Endodermal cell (in vitro differentiated cells): ENCODE results near the gene TEX54. TPM values are rescaled to one million over a fixed set of nuclear protein-coding genes. Genes with fewer than 3 reads are reported as not detected.
A peak's percentile ranks its signal among the peaks of the same experiment; 100 is the strongest.

Experiments
- DNase-seq: peaks from one replicate; pipeline ENCODE4 v3.0.0-alpha.2; 2017
- H3K27ac ChIP-seq: 2 replicates; pipeline ENCODE4 v1.5.1; 2013; ENCODE audit warnings: mild to moderate bottlenecking, low read depth, low read length, moderate library complexity
- H3K27me3 ChIP-seq: 2 replicates; pipeline ENCODE4 v1.6.1; 2013; ENCODE audit warnings: mild to moderate bottlenecking, low read length, moderate library complexity; ENCODE audit not compliant: insufficient read depth, control insufficient read depth, poor library complexity, severe bottlenecking
- H3K36me3 ChIP-seq: 2 replicates; pipeline ENCODE4 v1.7.0; 2013; ENCODE audit warnings: mild to moderate bottlenecking, low read length, moderate library complexity; ENCODE audit not compliant: control insufficient read depth, insufficient read depth
- H3K4me1 ChIP-seq: one replicate; pipeline ENCODE4 v1.7.0; 2013; ENCODE audit warnings: low read length; ENCODE audit not compliant: control insufficient read depth, insufficient read depth
- H3K4me3 ChIP-seq: 2 replicates; pipeline ENCODE4 v1.5.1; 2013; ENCODE audit warnings: mild to moderate bottlenecking, low read length, moderate library complexity
- H3K9ac ChIP-seq: 2 replicates; pipeline ENCODE4 v1.6.1; 2013; ENCODE audit warnings: mild to moderate bottlenecking, low read length, moderate library complexity; ENCODE audit not compliant: poor library complexity, severe bottlenecking; ENCODE audit errors: extremely low read depth
- H3K9me3 ChIP-seq: 2 replicates; pipeline ENCODE4 v1.6.1; 2013; ENCODE audit warnings: mild to moderate bottlenecking, low read length, moderate library complexity; ENCODE audit not compliant: control insufficient read depth
- H3K27ac Mint-ChIP-seq: 2 replicates; pipeline ENCODE4 v1.8.0; 2020; ENCODE audit warnings: mixed read lengths
- H3K27me3 Mint-ChIP-seq: 2 replicates; pipeline ENCODE4 v1.8.0; 2021; ENCODE audit warnings: mild to moderate bottlenecking, mixed read lengths; ENCODE audit not compliant: insufficient read depth
- H3K36me3 Mint-ChIP-seq: 2 replicates; pipeline ENCODE4 v1.8.0; 2020; ENCODE audit warnings: low read depth, mixed read lengths
- H3K4me1 Mint-ChIP-seq: 2 replicates; pipeline ENCODE4 v1.8.0; 2020; ENCODE audit warnings: mixed read lengths
- H3K4me3 Mint-ChIP-seq: 2 replicates; pipeline ENCODE4 v1.8.0; 2020; ENCODE audit warnings: mild to moderate bottlenecking, moderate library complexity, mixed read lengths
- H3K9me3 Mint-ChIP-seq: 2 replicates; pipeline ENCODE4 v1.8.0; 2020; ENCODE audit warnings: mild to moderate bottlenecking, mixed read lengths
- CTCF ChIP-seq: fragments of 200-600 bp; sonication (generic); conservative IDR thresholded peaks from 2 replicates; pipeline ENCODE4 v1.5.0; 2021; ENCODE audit warnings: antibody characterized with exemption, mild to moderate bottlenecking
- WGBS, 2 experiments: methylation state at CpG; one replicate each; pipeline versions ENCODE4 v1.1.5 to v1.1.7; 2013; ENCODE audit warnings: missing lambda C conversion rate in 2 of 2, mixed read lengths in 1 of 2; ENCODE audit not compliant: insufficient coverage in 1 of 2, insufficient read length in 1 of 2; 5-methylcytosine and 5-hydroxymethylcytosine counted together
- total RNA-seq, 2 donors: library from RNA; stranded (reverse); fragmentation: NEBNext Ultra II Directional in 1 of 2; extraction: Animal tissue kit (Norgen Biotek cat#: 25700) in 1 of 2; gene quantifications; 2 replicates in 1 of 2; 3 replicates in 1 of 2; pipeline ENCODE4 v1.2.1, GENCODE V29; 2021

Gene TEX54
- total RNA-seq, 2 donors from 2014 or later, result not detected

GRCh38 chr11:62811659-62812058, 21.0 kb downstream of the TEX54 start:
- H3K9me3 ChIP-seq, result no peaks in the 10 kb centered on the region
- H3K36me3 ChIP-seq, result peaks cover 49% of the 10 kb centered on the region
- no peak overlapping the region for H3K27ac Mint-ChIP-seq
- no peaks in the 10 kb centered on the region for H3K27me3 ChIP-seq
- H3K9me3 Mint-ChIP-seq, result no peaks in the 10 kb centered on the region
- no peak overlapping the region for H3K4me3 Mint-ChIP-seq
- no peak for DNase-seq
- H3K4me1 ChIP-seq, result peaks cover 3% of the 10 kb centered on the region
- H3K4me3 ChIP-seq, result no peak overlapping the region
- no peak for TF ChIP-seq CTCF
- peaks cover 4% of the 10 kb centered on the region for H3K4me1 Mint-ChIP-seq
- no peaks in the 10 kb centered on the region for H3K27me3 Mint-ChIP-seq
- no peak overlapping the region for H3K27ac ChIP-seq
- H3K36me3 Mint-ChIP-seq, result peaks cover 13% of the 10 kb centered on the region
- no peak overlapping the region for H3K9ac ChIP-seq
- WGBS, 2 experiments, result 89% methylated on average over 2 of the region's 2 CpGs; no CpG with 5 or more reads in 1 of the 2 experiments

- no peak overlapping the region for H3K4me3 ChIP-seq
- Mint-ChIP-seq H3K4me1 (peaks cover 12% of the 10 kb centered on the region), H3K9me3 (no peaks in the 10 kb centered on the region), H3K27ac (no peak overlapping the region), H3K27me3 (no peaks in the 10 kb centered on the region), H3K36me3 (peaks cover 8% of the 10 kb centered on the region), H3K4me3 (no peak overlapping the region)
- H3K4me1 ChIP-seq, result peaks cover 10% of the 10 kb centered on the region
- H3K9me3 ChIP-seq, result no peaks in the 10 kb centered on the region
- no peak overlapping the region for H3K9ac ChIP-seq
- H3K27ac ChIP-seq, result no peak overlapping the region
- TF ChIP-seq CTCF, result no peak
- peaks cover 41% of the 10 kb centered on the region for H3K36me3 ChIP-seq
- DNase-seq, result no peak
- WGBS, 2 experiments, result 91 to 92% methylated on average over 1 of the region's 1 CpG
- no peaks in the 10 kb centered on the region for H3K27me3 ChIP-seq
These were observed 21.9 kb downstream of the TEX54 start for GRCh38 chr11:62810748-62811147.

GRCh38 chr11:62806611-62807121, 26.0 kb downstream of the TEX54 start:
- Histone ChIP-seq H3K27ac (no peak overlapping the region), H3K4me3 (peak overlapping the region; percentile 96), H3K9ac (peak overlapping the region; percentile 88), H3K27me3 (no peaks in the 10 kb centered on the region), H3K36me3 (peaks cover 40% of the 10 kb centered on the region), H3K4me1 (peaks cover 10% of the 10 kb centered on the region), H3K9me3 (no peaks in the 10 kb centered on the region)
- Mint-ChIP-seq H3K9me3 (no peaks in the 10 kb centered on the region), H3K4me1 (peaks cover 20% of the 10 kb centered on the region), H3K27ac (peak overlapping the region; percentile 98), H3K36me3 (peaks cover 18% of the 10 kb centered on the region), H3K4me3 (peak overlapping the region; percentile 94), H3K27me3 (no peaks in the 10 kb centered on the region)
- WGBS, 2 experiments, result 73 to 87% methylated on average over 5 of the region's 5 CpGs
- peak; percentile 59 for DNase-seq
- TF ChIP-seq CTCF, result no peak
